GM12801 (cell line): ENCODE measurements around the gene HAUS7.

ENCODE experiments used
- TF ChIP-seq, protein P1 (sequence below): IDR thresholded peaks from one replicate; pipeline ENCODE4 v1.5.1; 2011; ENCODE audit warnings: control low read depth; ENCODE audit not compliant: insufficient read length; ENCODE audit errors: extremely low read depth

The HAUS7 gene

GRCh38 chrX:153498453-153498852 lies 28.1 kb upstream of the HAUS7 start:
- TF ChIP-seq, protein P1, sequence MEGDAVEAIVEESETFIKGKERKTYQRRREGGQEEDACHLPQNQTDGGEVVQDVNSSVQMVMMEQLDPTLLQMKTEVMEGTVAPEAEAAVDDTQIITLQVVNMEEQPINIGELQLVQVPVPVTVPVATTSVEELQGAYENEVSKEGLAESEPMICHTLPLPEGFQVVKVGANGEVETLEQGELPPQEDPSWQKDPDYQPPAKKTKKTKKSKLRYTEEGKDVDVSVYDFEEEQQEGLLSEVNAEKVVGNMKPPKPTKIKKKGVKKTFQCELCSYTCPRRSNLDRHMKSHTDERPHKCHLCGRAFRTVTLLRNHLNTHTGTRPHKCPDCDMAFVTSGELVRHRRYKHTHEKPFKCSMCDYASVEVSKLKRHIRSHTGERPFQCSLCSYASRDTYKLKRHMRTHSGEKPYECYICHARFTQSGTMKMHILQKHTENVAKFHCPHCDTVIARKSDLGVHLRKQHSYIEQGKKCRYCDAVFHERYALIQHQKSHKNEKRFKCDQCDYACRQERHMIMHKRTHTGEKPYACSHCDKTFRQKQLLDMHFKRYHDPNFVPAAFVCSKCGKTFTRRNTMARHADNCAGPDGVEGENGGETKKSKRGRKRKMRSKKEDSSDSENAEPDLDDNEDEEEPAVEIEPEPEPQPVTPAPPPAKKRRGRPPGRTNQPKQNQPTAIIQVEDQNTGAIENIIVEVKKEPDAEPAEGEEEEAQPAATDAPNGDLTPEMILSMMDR, result no peak

GRCh38 chrX:153496590-153496959 lies 26.2 kb upstream of the HAUS7 start:
- TF ChIP-seq, protein P1, result no peak

- TF ChIP-seq, protein P1, result no peak
Observed at GRCh38 chrX:153495903-153496589, 25.7 kb upstream of the HAUS7 start.

DNA sequence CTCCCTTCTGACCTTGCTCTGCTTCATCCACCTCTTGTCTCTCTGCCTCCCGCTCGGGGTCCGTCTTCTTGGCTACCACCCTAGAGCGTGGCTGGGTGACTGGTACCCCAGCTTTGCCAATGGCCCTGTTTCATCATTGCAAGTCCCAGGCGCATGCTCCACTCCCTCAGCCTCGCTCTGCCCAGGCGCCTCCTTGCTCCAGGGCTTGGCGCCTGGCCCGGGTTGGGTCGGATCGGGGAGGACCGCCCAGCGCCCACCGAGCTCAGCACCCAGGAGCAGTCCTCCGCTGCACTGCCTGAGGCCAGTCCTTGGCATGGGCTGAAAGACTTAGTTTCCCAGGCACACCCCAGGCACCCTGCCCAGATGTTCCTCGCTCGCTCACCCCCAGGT lies 25.0 kb upstream of the HAUS7 start:
- TF ChIP-seq, protein P1, result no peak

GRCh38 chrX:153494541-153495361 lies 24.4 kb upstream of the HAUS7 start, which contains the start of gene BGN:
Gene BGN, plus strand, starts transcription at chrX:153494980. Its CDS starts 9,652 bp downstream, at chrX:153504632.
- TF ChIP-seq, protein P1, result no peak

GRCh38 chrX:153494061-153494460 lies 23.7 kb upstream of the HAUS7 start:
- TF ChIP-seq, protein P1, result no peak

GRCh38 chrX:153493085-153493484 lies 22.7 kb upstream of the HAUS7 start:
- TF ChIP-seq, protein P1, result no peak
